Measurements from ENCODE around the gene CALHM3.
"Not testable (repeated sequence)": the region's sequence is repeated elsewhere in the genome, so short reads cannot be mapped to it uniquely, and the experiment has no call there.

The CALHM3 gene

GRCh38 chr10:103479135-103479534 lies at the start of gene CALHM3:
TSS of gene CALHM3 (minus strand) at chr10:103479240. CDS start at chr10:103479032, 208 bp downstream.
- DNase-seq (ENCODE audit: low spot score in 2 of 2) (no peak), ATAC-seq (no peak)
- H3K4me3 Mint-ChIP-seq, result no peak within 1 kb of the TSS
- H3K27ac Mint-ChIP-seq, result peak within 1 kb of the TSS; percentile 40
- no peaks in the 10 kb centered on the region for H3K9me3 Mint-ChIP-seq
- H3K36me3 Mint-ChIP-seq, result no peaks in the 10 kb centered on the region
- peaks cover 16% of the 10 kb centered on the region for H3K4me1 Mint-ChIP-seq

- ATAC-seq (no peak), DNase-seq (ENCODE audit: low spot score in 2 of 2) (no peak)
- Mint-ChIP-seq H3K36me3 (no peaks in the 10 kb centered on the region), H3K9me3 (no peaks in the 10 kb centered on the region), H3K4me1 (no peaks in the 10 kb centered on the region), H3K4me3 (no peak overlapping the region), H3K27ac (no peak overlapping the region)
Measured at GRCh38 chr10:103528549-103528948, 49.5 kb upstream of the CALHM3 start.

GRCh38 chr10:103527476-103527875 lies 48.4 kb upstream of the CALHM3 start:
- H3K9me3 Mint-ChIP-seq; ATAC-seq; H3K4me1 Mint-ChIP-seq; H3K27ac Mint-ChIP-seq; H3K4me3 Mint-ChIP-seq; H3K36me3 Mint-ChIP-seq; DNase-seq (ENCODE audit: low spot score in 2 of 2): not testable (repeated sequence)

- Mint-ChIP-seq H3K4me1 (no peaks in the 10 kb centered on the region), H3K4me3 (no peak overlapping the region), H3K36me3 (no peaks in the 10 kb centered on the region), H3K27ac (no peak overlapping the region), H3K9me3 (no peaks in the 10 kb centered on the region)
- DNase-seq (ENCODE audit: low spot score in 2 of 2), result no peak
- no peak for ATAC-seq
Measured at GRCh38 chr10:103525901-103526300, 46.9 kb upstream of the CALHM3 start.

GRCh38 chr10:103523683-103524082 lies 44.6 kb upstream of the CALHM3 start:
- H3K4me3 Mint-ChIP-seq, result no peak overlapping the region
- no peaks in the 10 kb centered on the region for H3K9me3 Mint-ChIP-seq
- ATAC-seq (no peak), DNase-seq (ENCODE audit: low spot score in 2 of 2) (no peak)
- no peak overlapping the region for H3K27ac Mint-ChIP-seq
- H3K4me1 Mint-ChIP-seq, result no peaks in the 10 kb centered on the region
- H3K36me3 Mint-ChIP-seq, result no peaks in the 10 kb centered on the region

GRCh38 chr10:103522006-103522405 lies 43.0 kb upstream of the CALHM3 start:
- not testable (repeated sequence) for H3K4me3 Mint-ChIP-seq; H3K27ac Mint-ChIP-seq; H3K36me3 Mint-ChIP-seq; ATAC-seq; DNase-seq (ENCODE audit: low spot score in 2 of 2); H3K9me3 Mint-ChIP-seq; H3K4me1 Mint-ChIP-seq

- H3K9me3 Mint-ChIP-seq, result no peaks in the 10 kb centered on the region
- H3K4me1 Mint-ChIP-seq, result peaks cover 22% of the 10 kb centered on the region
- ATAC-seq (no peak), DNase-seq (ENCODE audit: low spot score in 2 of 2) (no peak)
- H3K4me3 Mint-ChIP-seq, result no peak overlapping the region
- no peaks in the 10 kb centered on the region for H3K36me3 Mint-ChIP-seq
- no peak overlapping the region for H3K27ac Mint-ChIP-seq
Measured at GRCh38 chr10:103519798-103520197, 40.8 kb upstream of the CALHM3 start.

- Mint-ChIP-seq H3K4me1 (peaks cover 22% of the 10 kb centered on the region), H3K4me3 (no peak overlapping the region), H3K36me3 (no peaks in the 10 kb centered on the region), H3K27ac (no peak overlapping the region), H3K9me3 (no peaks in the 10 kb centered on the region)
- ATAC-seq, result no peak
- DNase-seq (ENCODE audit: low spot score in 2 of 2), result no peak
Measured at GRCh38 chr10:103517234-103518085, 38.4 kb upstream of the CALHM3 start.

- Mint-ChIP-seq H3K36me3 (no peaks in the 10 kb centered on the region), H3K27ac (no peak overlapping the region), H3K4me3 (no peak overlapping the region), H3K4me1 (peaks cover 22% of the 10 kb centered on the region), H3K9me3 (no peaks in the 10 kb centered on the region)
- DNase-seq (ENCODE audit: low spot score in 2 of 2), result no peak
- no peak for ATAC-seq
Measured at GRCh38 chr10:103514244-103514643, 35.2 kb upstream of the CALHM3 start.

GRCh38 chr10:103513380-103514060 lies 34.5 kb upstream of the CALHM3 start:
- peaks cover 22% of the 10 kb centered on the region for H3K4me1 Mint-ChIP-seq
- no peaks in the 10 kb centered on the region for H3K9me3 Mint-ChIP-seq
- H3K4me3 Mint-ChIP-seq, result no peak overlapping the region
- no peak for ATAC-seq
- no peak overlapping the region for H3K27ac Mint-ChIP-seq
- no peaks in the 10 kb centered on the region for H3K36me3 Mint-ChIP-seq
- DNase-seq (ENCODE audit: low spot score in 2 of 2), result no peak

GRCh38 chr10:103512591-103513379 lies 33.7 kb upstream of the CALHM3 start:
- ATAC-seq, result no peak
- H3K4me1 Mint-ChIP-seq, result peaks cover 20% of the 10 kb centered on the region
- no peak for DNase-seq (ENCODE audit: low spot score in 2 of 2)
- H3K27ac Mint-ChIP-seq, result no peak overlapping the region
- H3K4me3 Mint-ChIP-seq, result no peak overlapping the region
- no peaks in the 10 kb centered on the region for H3K36me3 Mint-ChIP-seq
- no peaks in the 10 kb centered on the region for H3K9me3 Mint-ChIP-seq

- Mint-ChIP-seq H3K4me3 (no peak overlapping the region), H3K9me3 (no peaks in the 10 kb centered on the region), H3K4me1 (peaks cover 14% of the 10 kb centered on the region), H3K27ac (no peak overlapping the region), H3K36me3 (no peaks in the 10 kb centered on the region)
- DNase-seq (ENCODE audit: low spot score in 2 of 2) (no peak), ATAC-seq (no peak)
Measured at GRCh38 chr10:103512166-103512565, 33.1 kb upstream of the CALHM3 start.

- ATAC-seq, result no peak
- Mint-ChIP-seq H3K4me1 (peaks cover 6% of the 10 kb centered on the region), H3K4me3 (no peak overlapping the region), H3K36me3 (no peaks in the 10 kb centered on the region), H3K27ac (no peak overlapping the region), H3K9me3 (no peaks in the 10 kb centered on the region)
- DNase-seq (ENCODE audit: low spot score in 2 of 2), result no peak
Measured at GRCh38 chr10:103510791-103511752, 32.0 kb upstream of the CALHM3 start.

GRCh38 chr10:103510046-103510685 lies 31.1 kb upstream of the CALHM3 start:
- Mint-ChIP-seq H3K27ac (no peak overlapping the region), H3K4me3 (no peak overlapping the region), H3K9me3 (no peaks in the 10 kb centered on the region), H3K36me3 (no peaks in the 10 kb centered on the region), H3K4me1 (no peaks in the 10 kb centered on the region)
- ATAC-seq, result no peak
- DNase-seq (ENCODE audit: low spot score in 2 of 2), result no peak
